Vagina (tissue), 2 donors: Measurements from ENCODE around the gene TEKT1. TPM values are rescaled to one million over a fixed set of nuclear protein-coding genes. Genes with fewer than 3 reads are reported as not detected.
"Not testable (repeated sequence)": the region's sequence is repeated elsewhere in the genome, so short reads cannot be mapped to it uniquely, and the experiment has no call there.

Source experiments
- DNase-seq, 2 donors: peaks; one replicate each; pipeline ENCODE4 v3.0.0-alpha.2; 2017; ENCODE audit errors: extremely low spot score in 2 of 2
- H3K27ac ChIP-seq: fragments of 200-600 bp; sonication (generic); one replicate; pipeline ENCODE4 v1.5.1; 2019
- H3K27me3 ChIP-seq: fragments of 200-600 bp; sonication (generic); one replicate; pipeline ENCODE4 v1.5.1; 2019
- H3K36me3 ChIP-seq, 2 donors: fragments of 200-600 bp; sonication (generic); one replicate each; pipeline ENCODE4 v1.5.1; 2017 to 2019
- H3K4me1 ChIP-seq: fragments of 200-600 bp; sonication (generic); one replicate; pipeline ENCODE4 v1.5.1; 2019
- H3K4me3 ChIP-seq, 2 donors: fragments of 200-600 bp; sonication (generic); 1 replicate in 1 of 2; 2 replicates in 1 of 2; pipeline ENCODE4 v1.5.1; 2016 to 2019
- H3K9me3 ChIP-seq: fragments of 200-600 bp; sonication (generic); one replicate; pipeline ENCODE4 v1.5.1; 2019
- POLR2A ChIP-seq, 2 donors: fragments of 450-650 bp; IDR thresholded peaks; one replicate each; pipeline ENCODE4 v1.6.1; 2017; ENCODE audit warnings: antibody characterized with exemption in 2 of 2, mild to moderate bottlenecking in 2 of 2, moderate library complexity in 2 of 2
- POLR2AphosphoS5 ChIP-seq, 2 donors: sonication (generic); formaldehyde crosslinking; IDR thresholded peaks; one replicate each; pipeline ENCODE4 v1.9.0; 2017; ENCODE audit warnings: antibody characterized with exemption in 2 of 2, mild to moderate bottlenecking in 2 of 2, low read depth in 1 of 2; ENCODE audit not compliant: insufficient read depth in 1 of 2
- intact Hi-C: fragments of 100-400 bp; cut with DNase I; formaldehyde crosslinking; loops from one replicate; pipeline ENCODE4 v1.15.1; 2023
- total RNA-seq: library from RNA; depleted of rRNA; stranded (reverse); fragments of >200 nt; gene quantifications from one replicate; pipeline ENCODE4 v1.2.3, GENCODE V29; 2016
- TF ChIP-seq, protein P1 (sequence below), 3 experiments: fragments of 450-650 bp in 2 of 3; fragments of 200-600 bp in 1 of 3; sonication (generic) in 1 of 3; IDR thresholded peaks; one replicate each; pipeline ENCODE4 v1.5.1; 2017 to 2019; ENCODE audit warnings: antibody characterized with exemption in 3 of 3, mild to moderate bottlenecking in 2 of 3, moderate library complexity in 2 of 3

Gene TEKT1
- total RNA-seq, 1 donor from 2014 or later, result not detected

- no peak for TF ChIP-seq POLR2AphosphoS5 (IDR thresholded peaks at IDR 0.05; ENCODE audit: insufficient read depth in 1 of 2, low read depth in 1 of 2)
- TF ChIP-seq, protein P1, sequence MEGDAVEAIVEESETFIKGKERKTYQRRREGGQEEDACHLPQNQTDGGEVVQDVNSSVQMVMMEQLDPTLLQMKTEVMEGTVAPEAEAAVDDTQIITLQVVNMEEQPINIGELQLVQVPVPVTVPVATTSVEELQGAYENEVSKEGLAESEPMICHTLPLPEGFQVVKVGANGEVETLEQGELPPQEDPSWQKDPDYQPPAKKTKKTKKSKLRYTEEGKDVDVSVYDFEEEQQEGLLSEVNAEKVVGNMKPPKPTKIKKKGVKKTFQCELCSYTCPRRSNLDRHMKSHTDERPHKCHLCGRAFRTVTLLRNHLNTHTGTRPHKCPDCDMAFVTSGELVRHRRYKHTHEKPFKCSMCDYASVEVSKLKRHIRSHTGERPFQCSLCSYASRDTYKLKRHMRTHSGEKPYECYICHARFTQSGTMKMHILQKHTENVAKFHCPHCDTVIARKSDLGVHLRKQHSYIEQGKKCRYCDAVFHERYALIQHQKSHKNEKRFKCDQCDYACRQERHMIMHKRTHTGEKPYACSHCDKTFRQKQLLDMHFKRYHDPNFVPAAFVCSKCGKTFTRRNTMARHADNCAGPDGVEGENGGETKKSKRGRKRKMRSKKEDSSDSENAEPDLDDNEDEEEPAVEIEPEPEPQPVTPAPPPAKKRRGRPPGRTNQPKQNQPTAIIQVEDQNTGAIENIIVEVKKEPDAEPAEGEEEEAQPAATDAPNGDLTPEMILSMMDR (IDR thresholded peaks at IDR 0.05), result no peak
- no peak overlapping the region for H3K27ac ChIP-seq
- no peaks in the 10 kb centered on the region for H3K36me3 ChIP-seq
- no peaks in the 10 kb centered on the region for H3K27me3 ChIP-seq
- intact Hi-C loops, result loop anchor here (10.0 kb wide), 1 partner anchor 1614 kb away; the partner anchor contains the start of gene RNF222
- H3K4me1 ChIP-seq, result peaks cover 6% of the 10 kb centered on the region
- peaks cover 3% of the 10 kb centered on the region for H3K9me3 ChIP-seq
- H3K4me3 ChIP-seq, result no peak overlapping the region
- DNase-seq, result no peak
Observed at GRCh38 chr17:6780886-6781285, 50.6 kb downstream of the TEKT1 start.

- Histone ChIP-seq H3K27me3 (no peaks in the 10 kb centered on the region), H3K9me3 (peaks cover 3% of the 10 kb centered on the region), H3K36me3 (no peaks in the 10 kb centered on the region), H3K4me3 (no peak overlapping the region), H3K4me1 (peaks cover 12% of the 10 kb centered on the region), H3K27ac (no peak overlapping the region)
- TF ChIP-seq POLR2A (IDR thresholded peaks at IDR 0.05) (no peak), POLR2AphosphoS5 (IDR thresholded peaks at IDR 0.05; ENCODE audit: insufficient read depth in 1 of 2, low read depth in 1 of 2) (no peak)
- TF ChIP-seq, protein P1 (IDR thresholded peaks at IDR 0.05), result no peak
- DNase-seq, result peak in 1 of 2 donors; percentile 34
- intact Hi-C loops, result loop anchor here (10.0 kb wide), 1 partner anchor 1615 kb away; the partner anchor contains the start of gene RNF222
Observed at GRCh38 chr17:6780001-6780400, 51.5 kb downstream of the TEKT1 start.

- Histone ChIP-seq H3K36me3 (no peaks in the 10 kb centered on the region), H3K4me3 (no peak overlapping the region), H3K4me1 (peaks cover 12% of the 10 kb centered on the region), H3K27ac (no peak overlapping the region), H3K9me3 (peaks cover 3% of the 10 kb centered on the region), H3K27me3 (no peaks in the 10 kb centered on the region)
- DNase-seq, result peak in 1 of 2 donors; percentile 52
- TF ChIP-seq, protein P1 (IDR thresholded peaks at IDR 0.05), result no peak
- TF ChIP-seq POLR2A (IDR thresholded peaks at IDR 0.05) (no peak), POLR2AphosphoS5 (IDR thresholded peaks at IDR 0.05; ENCODE audit: insufficient read depth in 1 of 2, low read depth in 1 of 2) (no peak)
- intact Hi-C loops, result no loop called here
Observed at GRCh38 chr17:6779411-6779810, 52.1 kb downstream of the TEKT1 start.

DNA sequence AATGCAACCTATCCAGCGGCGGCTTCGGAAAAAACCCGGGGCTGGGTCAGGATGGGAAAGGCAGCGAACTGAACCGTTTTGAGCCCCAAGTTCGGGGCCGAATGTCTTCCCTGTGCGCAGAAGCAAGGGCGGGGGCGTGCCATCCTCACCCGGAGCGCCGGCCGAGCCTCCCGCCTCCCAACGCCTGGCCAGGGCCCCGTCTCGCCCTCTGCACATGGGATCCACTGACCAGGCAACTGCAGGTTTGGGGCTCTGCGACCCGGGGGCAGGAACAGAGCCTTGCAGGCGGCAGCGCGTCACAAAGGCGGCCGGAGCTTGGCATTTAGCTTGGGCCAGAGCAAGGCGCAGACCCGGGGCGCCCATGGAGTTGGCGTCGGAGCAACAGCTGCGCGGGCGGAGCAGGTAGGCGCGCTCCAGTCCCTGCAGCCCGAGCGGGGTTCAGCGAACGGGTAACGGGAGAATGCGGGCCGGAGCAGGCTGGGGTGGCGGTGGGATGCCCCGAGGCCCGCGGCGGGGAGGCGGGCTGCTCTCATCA is 55.6 kb downstream of the TEKT1 start, which contains the start of gene FBXO39:
FBXO39 (plus strand) TSS at position 345 of the 535 bp plus-strand sequence. CDS start 3,654 bp downstream, outside the sequence.
- H3K36me3 ChIP-seq, result peaks cover 0 to 34% of the 10 kb centered on the region in 2 donors
- no peaks in the 10 kb centered on the region for H3K27me3 ChIP-seq
- H3K4me3 ChIP-seq, result peak within 1 kb of the TSS; percentile 3 to 12
- H3K9me3 ChIP-seq, result peaks cover 5% of the 10 kb centered on the region
- TF ChIP-seq, protein P1 (IDR thresholded peaks at IDR 0.05), result no peak
- TF ChIP-seq POLR2A (IDR thresholded peaks at IDR 0.05) (no peak), POLR2AphosphoS5 (IDR thresholded peaks at IDR 0.05; ENCODE audit: insufficient read depth in 1 of 2, low read depth in 1 of 2) (no peak)
- intact Hi-C loops, result no loop called here
- H3K4me1 ChIP-seq, result peaks cover 12% of the 10 kb centered on the region
- no peak within 1 kb of the TSS for H3K27ac ChIP-seq
- DNase-seq, result peak in 1 of 2 donors; percentile 79

GRCh38 chr17:6774906-6775305 is 56.6 kb downstream of the TEKT1 start:
- Histone ChIP-seq H3K4me1 (peaks cover 12% of the 10 kb centered on the region), H3K36me3 (peaks cover 0 to 44% of the 10 kb centered on the region in 2 donors)
- intact Hi-C loops, H3K27me3 ChIP-seq, H3K4me3 ChIP-seq, DNase-seq, H3K27ac ChIP-seq, H3K9me3 ChIP-seq: not testable (repeated sequence)
